GM18519 (cell line): ENCODE data around the gene ETFB.
"Not testable (repeated sequence)": the region's sequence is repeated elsewhere in the genome, so short reads cannot be mapped to it uniquely, and the experiment has no call there.

Source experiments
- ATAC-seq: cut with Tn5 transposase; IDR thresholded peaks from one replicate; pipeline ENCODE4 v1.9.1; 2021; ENCODE audit warnings: mild to moderate bottlenecking, moderate library complexity; ENCODE audit not compliant: unreplicated experiment, low FRiP score

ETFB gene

DNA sequence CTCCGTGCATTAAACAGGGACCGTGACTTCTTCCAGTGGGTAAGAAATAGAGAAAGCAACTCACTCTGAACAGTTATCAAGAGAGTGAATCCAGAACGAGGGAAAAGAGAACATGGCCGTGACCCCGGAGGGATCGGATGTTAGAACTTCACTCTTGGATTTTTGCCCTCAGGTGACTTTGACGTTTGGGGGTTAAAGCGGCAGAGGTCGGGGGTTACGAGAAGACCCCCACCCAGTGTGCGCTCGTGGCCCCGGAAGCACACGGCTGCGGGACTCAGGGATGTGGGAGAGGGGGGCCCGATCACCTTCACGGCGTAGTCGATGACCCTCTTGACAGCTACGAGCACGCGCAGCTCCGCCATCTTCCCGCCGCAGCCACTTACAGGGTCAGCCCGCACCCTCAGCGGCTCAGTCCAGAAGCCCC is at the start of gene ETFB:
Gene ETFB, minus strand, starts transcription at position 424 of the 424 bp plus-strand sequence. Its CDS starts 62 bp downstream, at position 362.
- ATAC-seq, result no peak

DNA sequence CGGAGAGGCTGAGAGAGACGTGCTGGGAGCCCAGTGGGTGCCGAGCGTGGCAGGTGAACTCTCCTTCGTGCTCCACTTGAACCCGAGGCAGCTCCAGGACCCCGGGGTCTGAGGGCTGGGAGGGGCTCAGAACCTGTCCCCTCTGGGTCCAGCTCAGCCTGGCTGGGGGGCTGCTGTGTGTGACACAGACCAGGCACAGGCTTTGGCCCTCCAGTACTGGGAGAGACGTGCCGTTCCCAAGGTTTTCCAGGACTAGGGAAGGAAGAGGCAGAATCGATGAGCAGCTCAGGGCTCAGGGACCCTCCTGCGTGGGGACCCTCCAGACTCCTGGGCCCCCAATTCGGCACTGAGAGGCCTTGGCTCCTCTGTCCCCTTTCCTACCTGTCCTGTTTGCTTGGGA is 49.0 kb upstream of the ETFB start:
- no peak for ATAC-seq

DNA sequence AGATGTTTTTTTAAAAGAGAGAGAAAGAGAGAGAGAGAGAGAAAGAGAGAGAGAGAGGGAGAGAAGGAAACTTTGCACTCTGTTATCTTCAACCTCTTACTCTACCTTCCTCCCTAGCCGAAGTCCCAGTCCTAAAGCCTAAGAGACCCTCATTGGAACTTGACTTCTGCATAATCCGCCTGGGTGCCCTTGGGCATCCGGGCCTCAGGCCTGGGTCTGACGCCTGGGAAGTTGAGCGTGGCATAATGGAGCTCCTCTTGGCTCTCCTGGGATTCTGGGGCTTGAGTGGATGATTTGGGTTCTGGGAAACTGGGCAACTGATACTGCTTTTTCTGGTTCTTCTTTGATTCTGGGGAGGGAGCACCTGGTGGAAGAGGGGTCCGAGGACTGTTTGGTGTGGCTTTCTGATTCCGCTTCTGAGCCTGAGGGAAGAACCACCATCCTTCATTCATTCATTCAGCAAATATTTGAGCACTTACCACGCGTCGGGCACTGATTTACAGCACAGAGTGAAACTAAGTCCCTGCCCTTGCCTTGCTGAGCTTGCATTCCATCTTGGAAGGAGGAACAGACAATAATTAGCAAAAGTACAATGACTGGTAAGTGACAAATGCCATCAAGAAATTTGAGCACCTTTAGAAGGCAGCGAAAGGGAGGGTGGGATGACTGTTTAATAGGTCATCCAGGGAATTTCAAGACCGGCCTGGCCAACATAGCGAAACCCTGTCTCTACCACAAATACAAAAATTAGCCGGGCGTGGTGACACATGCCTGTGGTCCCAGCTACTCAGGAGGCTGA is 45.0 kb upstream of the ETFB start:
- ATAC-seq, result no peak

DNA sequence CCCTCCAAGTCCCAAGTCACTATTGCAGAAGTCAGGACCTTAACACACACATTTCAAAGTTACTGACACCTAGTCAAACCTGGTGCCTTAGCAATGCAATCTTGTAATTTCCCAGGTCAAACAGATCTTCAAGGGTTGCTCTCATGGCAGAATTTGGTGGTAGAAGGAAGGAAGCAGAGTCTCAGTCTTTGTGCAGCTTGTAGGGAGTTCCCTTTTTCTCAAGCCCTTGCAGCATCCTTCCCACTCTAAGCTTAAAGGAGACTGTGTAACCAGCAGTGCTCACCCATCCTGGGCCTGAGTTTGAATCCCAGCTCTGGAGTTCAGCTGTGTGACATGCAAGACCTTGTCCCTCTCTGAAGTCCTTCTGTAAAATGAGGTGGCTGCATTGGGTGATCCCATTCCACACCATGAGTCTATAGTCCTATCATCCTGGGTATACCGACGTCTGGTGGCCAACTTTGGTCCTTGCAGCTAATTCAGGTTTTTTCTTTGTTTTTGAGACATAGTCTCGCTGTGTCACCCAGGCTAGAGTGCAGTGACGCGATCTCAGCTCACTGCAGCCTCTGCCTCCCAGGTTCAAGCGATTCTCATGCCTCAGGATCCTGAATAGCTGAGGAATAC is 41.4 kb upstream of the ETFB start:
- no peak for ATAC-seq

DNA sequence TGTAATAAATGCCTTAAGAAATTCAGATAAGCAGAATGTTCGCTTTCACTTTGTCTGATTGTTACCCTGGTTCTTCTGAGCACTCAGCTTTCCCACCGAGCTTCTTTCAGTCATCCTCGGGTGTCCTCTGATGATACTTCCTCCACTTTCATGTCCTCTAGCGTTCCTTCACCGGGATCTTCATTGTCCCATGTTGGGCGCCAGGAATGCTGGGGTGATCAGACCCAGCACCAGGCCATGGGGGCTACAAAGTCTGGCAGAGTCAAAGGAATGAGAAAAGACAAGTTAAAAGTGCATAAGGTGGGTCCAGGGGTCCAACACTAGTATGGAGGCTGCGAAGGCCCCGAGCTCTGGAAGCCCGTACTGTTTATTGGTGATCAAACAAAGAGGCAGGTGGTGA is 35.9 kb upstream of the ETFB start:
- ATAC-seq, result no peak

DNA sequence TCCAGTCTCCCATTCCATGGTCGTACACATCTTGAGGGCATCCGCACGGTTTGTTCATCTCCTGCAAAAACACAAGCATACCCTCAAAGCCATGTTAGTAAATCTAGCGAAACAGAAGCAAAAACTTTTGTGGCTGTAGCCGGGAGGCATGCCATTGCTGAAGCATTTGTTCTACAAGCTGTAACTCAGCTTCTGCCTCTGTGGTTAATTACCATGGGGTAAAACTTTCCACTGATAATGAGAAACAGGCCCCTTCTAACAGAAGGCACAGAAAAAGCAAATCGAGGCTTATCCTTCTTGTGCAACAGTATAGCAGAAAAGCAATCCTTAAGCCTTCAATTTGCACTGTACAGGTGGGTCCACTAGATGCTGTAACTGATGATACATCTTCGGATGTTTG is 33.7 kb upstream of the ETFB start:
- ATAC-seq, result not testable (repeated sequence)

DNA sequence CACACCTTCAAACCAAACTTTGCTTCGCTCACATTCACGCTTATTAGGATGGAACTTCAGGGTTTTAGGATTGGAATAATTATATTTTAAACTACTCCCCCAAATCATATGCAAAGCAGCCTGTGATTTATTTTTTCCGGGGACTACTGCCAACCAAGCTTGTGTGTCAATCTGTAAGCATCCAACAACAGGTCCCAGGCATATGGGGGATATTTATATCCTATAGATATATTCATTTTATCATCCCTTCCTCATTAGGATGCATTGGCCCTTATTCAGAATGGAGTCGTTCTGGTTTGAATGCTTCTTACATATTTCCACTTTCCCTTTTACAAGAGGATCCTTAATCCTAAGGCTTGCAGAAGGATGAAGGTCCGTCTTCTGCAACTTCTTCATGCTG is 33.0 kb upstream of the ETFB start:
- no peak for ATAC-seq

DNA sequence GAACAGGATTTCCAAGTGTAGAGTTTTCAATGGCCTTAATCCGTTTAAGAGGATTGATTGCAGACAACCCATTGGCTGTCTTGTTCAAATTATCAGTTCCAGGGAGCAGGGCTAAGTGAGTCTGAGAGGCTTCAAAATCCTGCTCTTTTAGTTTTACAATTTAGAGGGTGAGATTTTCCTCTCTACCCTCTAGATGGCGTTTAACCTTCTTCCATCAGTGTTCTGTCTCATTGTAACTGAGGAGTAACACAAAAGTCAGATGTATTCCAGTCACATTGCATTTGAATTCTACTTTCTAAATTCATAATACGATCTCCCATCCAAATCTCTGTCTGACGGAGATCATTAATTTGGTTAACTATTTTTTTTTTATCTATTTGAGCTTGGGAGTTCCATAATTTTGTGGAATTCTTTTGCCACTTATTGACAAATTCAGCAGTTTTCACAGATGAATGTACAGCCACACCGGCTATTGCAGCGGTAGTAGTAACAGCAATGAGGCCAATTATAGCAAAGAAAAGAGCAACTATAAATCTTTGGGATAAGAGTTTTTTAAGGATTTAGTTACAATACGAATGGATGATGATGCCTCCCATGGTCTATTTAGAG is 32.0 kb upstream of the ETFB start:
- no peak for ATAC-seq

DNA sequence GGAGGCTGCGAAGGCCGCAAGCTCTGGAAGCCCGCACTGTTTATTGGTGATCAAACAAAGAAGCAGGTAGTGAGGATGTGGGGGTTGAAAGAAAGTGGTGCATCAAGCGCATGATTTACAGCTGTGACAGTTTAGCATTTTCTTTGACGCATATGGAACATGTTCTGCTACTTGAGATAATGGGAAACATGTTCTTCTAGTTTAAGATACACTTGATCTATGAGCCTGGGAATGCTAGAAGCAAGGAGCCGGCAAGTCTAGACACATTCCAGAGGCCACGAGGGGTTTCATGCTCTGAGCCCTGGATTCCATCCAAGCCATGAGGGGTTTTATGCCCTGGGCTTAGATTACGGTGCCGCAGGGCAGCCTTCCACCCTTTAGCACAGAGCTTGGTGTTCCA is 31.3 kb upstream of the ETFB start:
- not testable (repeated sequence) for ATAC-seq

DNA sequence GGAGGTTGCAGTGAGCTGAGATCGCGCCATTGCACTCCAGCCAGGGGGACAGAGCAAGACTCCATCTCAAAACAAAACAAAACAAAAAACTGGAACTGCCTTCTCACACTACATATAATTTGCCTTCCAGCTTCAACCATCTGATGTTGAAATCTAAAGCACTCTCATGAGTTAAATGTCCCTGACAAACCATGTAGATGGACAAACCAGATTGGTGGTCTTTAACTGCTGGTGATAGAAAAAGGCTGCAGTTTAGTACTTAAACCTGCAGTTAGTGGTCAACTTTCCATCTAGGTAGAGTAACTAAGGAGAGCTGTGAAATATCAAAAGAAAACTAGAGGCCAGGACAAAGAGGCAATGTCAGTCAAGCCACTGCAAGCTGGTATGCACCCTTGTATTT is 30.0 kb upstream of the ETFB start:
- no peak for ATAC-seq

DNA sequence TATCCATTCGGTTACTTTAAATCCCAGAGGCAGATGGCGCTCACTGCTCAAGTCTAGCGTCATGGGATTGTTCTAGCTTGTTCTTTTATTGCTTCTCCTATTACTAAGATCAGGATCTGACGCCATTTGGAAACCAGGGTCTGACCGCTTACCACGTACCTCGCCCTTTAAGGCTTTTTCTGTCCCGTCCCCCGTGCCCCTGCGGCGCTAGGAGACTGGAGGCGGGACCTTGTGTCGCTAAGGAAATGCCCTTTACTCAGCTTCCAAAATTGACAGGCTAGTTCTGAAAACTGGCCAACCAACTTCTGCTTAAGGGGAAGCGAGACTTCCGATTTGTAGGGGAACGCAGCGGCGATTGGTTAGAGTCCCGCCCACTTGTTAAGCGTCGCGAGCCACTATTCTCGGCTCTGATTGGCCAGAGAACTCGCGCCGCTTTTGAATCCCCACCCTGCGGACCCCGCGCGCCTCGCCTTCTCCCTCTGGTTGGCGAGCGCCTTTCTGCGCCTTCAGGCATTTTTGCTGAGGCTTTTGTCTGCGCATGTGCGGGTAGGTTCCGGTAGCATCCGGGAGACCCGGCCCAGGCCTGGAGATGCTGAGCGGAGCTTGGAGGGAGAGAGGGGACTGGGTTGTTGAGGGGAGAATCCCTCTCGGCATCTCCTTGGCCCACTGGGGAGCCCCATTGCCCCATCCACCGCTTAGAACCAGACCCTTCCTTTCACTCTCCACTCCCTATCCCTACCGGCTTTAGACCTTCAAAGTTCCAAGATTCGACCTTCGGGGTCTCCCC is 28.1 kb upstream of the ETFB start:
- ATAC-seq, result peak; percentile 78

DNA sequence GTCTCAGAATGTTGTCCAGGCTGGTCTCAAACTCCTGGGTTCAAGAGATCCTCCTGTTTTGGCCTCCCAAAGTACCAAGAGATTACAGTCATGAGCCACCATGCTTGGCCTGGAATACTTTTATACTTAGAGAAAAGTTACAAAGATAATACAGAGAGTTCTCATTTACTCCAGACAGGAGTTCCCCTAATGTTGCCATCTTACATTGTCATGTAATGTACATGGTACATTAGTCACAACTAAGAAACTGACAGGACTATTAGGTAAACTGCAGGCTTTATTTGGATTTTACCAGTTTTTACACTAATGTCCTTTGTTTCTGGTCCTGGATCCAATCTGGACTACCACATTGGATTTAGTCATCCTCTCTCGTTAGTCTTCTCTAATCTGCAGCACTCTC is 26.5 kb upstream of the ETFB start:
- no peak for ATAC-seq

DNA sequence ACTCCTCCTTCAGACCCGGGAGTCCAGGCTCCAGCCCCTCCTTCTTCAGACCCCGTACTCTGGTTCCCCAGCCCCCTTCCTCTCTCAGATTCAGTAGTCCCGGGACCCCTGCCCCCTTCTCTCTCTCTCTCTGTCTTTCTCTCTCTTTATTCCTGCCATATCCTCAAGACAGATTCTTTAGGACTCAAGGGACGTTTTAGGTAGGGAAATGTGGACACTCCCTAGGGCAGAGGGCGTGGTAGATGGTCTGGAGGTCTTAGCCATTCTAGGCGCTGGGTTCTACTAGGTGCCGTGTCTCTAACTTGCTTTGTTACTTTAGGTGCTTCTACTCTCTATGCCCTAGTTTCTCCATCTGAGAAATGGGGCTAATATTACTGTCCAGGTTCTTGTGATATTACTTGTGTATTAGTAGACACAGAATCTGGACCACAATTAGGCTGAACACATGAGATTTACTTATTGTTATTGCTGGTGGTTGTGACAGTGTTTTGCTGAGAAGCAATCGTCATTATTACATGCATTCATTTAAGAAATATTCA is 25.0 kb upstream of the ETFB start:
- ATAC-seq, result no peak

DNA sequence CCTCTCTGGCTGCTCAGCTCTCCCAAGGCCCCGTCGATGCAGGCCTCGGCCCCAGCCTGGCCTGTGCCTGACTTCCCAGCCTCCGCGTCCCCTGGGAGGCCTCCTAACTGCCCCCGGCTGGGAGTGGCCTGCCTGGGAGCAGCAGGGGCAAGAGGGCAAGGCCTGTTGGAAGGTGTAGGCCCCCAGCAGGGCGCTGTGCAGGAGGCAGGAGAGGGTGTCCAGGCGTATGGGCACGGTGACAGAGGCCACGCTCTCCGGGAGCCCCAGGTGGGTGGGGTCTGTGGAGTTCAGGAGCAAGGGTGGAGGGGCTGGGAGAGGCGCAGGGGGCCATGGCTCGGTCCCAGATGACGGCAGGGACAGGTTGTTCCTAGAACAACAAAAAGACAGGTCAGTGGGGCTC is 23.0 kb upstream of the ETFB start:
- ATAC-seq, result no peak

DNA sequence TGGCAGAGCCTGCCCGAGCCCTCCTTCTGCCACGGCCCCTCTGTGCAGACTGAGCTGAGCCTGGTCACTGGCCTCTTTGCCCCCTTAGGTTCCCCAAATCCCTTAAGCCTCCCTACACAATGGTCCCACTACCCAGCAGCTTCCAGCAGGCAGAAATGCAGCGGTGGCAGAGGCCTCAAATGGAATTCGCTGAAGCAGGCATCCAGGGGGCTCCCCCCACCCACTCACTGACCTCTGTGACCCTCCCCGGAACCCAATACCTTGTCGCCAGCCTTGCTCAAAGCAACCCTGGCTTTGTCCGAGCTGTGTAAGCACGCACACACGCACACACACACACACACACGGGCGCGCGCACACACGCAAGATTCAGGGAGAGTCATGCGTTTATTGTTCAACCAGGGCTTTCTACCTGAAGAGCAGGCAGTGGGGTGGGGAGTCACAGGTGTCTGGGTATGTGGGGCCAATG is 21.8 kb upstream of the ETFB start, which contains the start of gene LIM2:
Gene LIM2, minus strand, starts transcription at position 51 of the 466 bp plus-strand sequence. CDS start 531 bp downstream, outside the sequence.
- ATAC-seq, result no peak

DNA sequence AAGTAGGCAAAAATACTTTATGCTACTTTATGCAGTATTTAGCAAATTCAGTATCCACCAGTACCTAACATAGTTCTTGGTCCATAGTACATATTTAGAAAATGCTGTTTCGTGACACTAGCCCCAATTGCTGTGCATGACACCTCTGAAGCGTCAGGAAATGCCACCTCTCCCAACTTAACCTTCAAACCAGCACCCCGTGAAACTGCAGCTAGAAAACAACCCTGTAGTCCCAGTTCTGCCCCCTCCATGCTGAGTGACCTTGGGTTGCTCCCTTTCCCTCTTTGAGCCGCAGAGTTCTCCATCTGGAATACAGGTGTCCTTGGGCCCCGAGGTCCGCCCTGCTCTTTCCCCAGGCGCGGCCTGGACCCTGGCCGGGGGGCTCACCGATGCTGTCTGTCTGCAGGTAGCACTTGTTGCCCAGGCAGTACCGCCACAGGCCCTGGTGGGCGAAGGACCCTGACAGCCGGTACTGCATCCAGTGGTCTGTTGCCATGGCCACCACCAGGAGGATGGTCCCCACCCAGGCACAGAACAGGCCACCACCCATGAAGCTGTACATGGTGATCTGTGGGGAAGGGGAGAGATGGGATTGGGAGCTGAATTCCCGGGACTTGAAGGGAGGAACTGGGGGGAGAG is 20.8 kb upstream of the ETFB start:
- ATAC-seq, result no peak

DNA sequence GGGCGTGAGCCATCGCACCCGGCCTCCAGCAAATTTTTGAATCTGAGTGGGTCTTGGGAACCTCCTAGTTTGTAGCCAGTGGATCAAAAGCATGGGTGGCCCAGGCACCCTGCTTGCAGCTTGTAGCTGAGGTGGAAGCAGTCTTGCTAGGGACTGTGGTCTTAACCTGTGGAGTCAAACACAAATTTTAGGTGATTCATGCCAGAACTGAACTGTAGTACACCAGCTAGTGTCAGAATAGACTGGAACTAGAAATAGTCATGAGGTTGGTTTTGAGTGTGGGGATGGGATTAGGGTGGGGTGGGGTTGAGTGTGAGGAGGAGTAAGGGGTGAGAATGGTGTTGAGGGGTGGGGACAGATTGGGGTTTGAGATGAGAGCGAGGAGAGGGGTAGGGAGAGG is 15.8 kb upstream of the ETFB start:
- ATAC-seq, result no peak

DNA sequence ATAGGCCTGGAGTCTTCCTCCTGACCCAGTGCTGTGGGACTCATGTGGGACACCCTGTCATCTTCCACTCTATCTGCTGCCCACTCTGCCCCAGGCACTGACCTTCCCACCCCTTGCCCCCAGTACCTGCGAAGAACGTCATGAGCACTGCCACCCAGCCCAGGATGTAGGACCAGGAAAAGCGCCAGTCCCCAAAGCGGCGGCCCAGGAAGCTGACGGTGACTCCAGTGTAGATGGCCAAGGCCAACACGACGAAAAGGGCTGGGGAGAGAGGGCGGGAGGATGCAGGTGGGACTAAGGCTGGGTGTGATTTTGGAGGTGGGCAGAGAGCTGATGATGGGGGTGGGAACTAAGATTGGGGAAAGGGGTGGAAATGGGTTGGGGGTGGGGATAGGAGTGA is 14.2 kb upstream of the ETFB start:
- ATAC-seq, result no peak

DNA sequence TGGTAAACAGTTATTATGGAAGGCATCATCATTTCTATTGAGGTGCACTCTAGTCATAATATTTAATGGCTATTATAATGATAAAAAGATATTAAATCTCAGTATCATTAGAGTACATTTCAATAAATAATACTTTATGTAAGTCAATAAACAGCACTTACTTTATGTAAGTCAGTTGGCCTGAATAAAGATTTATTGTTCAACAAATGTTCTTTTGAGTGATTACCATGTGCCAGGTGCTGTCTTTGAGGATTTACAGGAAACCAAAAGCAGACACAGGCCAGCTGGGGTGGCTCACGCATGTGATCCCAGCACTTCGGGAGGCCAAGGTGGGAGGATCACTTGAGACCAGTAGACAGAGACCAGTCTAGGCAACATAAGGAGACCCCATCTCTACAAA is 11.2 kb upstream of the ETFB start:
- ATAC-seq, result no peak
